Fibroblast of skin of left quadriceps (primary cell): Measurements from ENCODE around the gene COL26A1.
"Not testable (repeated sequence)": the region's sequence is repeated elsewhere in the genome, so short reads cannot be mapped to it uniquely, and the experiment has no call there.

Experiments used
- DNase-seq, 2 experiments: peaks; one replicate each; pipeline ENCODE4 v3.0.0-alpha.2; 2013; ENCODE audit warnings: low read depth in 2 of 2

COL26A1 gene

DNA sequence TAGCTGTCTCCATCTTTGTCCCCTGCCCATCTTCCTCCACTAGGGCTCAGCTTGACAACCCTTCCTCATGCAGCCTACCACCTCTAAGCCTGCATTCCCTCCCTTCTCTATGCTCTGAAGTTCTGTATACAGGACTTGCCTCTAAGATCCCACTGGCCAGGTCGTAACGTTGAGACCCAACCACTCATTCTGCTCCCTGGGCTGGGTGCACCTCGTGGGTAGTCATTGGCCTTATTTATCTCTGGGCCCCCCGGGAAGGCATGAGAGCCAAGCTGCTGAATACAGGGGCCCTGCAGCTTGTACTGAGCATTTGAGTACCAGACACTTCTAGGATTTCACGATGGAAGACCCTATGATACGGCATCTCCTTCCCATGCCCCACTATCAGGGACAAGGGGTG lies 235.3 kb downstream of the COL26A1 start:
- no peak for DNase-seq

DNA sequence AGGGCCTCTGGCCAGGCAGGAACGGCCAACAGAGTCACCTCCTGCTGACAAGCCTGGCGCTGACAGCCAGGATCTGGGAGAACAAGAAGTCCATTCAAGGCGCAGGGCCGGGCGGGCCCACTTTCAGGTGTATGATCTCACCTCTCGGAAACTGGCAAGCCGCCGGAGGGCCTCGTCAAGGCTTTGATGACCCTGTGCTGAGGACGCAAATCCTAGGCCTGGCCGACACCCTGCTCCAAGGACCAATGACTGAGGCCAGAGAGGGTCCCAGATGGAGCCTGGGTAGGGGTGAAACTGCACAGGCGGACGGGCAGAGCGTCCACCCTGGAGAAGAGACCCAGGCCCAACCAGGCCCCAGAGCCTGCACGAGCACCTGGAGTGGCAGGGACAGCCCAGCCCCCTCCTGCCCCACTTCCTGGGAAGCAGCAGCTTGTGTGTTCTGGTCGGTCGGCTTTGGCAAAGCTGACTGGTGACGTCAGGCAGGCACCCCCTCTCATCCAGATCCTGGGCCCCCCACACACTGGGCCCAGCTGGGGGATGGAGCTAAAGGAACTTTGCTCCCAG lies 235.8 kb downstream of the COL26A1 start:
- no peak for DNase-seq

- DNase-seq = no peak
These were observed 236.5 kb downstream of the COL26A1 start for GRCh38 chr7:101598986-101599771.

GRCh38 chr7:101599787-101600186 lies 237.1 kb downstream of the COL26A1 start:
- DNase-seq = no peak

DNA sequence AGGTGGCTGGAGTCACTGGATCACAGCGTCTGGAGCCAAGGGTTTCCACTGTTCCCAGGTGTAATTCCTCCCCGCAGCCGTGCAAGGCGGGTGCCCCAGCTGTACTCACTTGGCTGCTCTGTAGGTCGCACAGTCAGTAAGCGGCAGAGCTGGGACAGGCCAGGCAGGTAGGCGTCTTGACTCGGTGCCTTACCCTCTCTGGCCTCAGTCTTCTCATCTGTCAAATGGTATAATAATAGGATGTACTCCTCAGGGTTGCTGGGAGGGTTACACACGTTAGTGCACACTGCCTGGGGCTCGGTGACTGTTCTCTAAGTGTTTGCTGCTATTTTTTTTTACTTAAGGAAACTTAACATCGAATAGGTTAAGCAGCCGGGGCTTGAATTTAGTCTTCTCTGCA lies 239.4 kb downstream of the COL26A1 start:
- no peak for DNase-seq

GRCh38 chr7:101602484-101603241 lies 240.0 kb downstream of the COL26A1 start:
- DNase-seq = peak; percentile 27 to 34

DNA sequence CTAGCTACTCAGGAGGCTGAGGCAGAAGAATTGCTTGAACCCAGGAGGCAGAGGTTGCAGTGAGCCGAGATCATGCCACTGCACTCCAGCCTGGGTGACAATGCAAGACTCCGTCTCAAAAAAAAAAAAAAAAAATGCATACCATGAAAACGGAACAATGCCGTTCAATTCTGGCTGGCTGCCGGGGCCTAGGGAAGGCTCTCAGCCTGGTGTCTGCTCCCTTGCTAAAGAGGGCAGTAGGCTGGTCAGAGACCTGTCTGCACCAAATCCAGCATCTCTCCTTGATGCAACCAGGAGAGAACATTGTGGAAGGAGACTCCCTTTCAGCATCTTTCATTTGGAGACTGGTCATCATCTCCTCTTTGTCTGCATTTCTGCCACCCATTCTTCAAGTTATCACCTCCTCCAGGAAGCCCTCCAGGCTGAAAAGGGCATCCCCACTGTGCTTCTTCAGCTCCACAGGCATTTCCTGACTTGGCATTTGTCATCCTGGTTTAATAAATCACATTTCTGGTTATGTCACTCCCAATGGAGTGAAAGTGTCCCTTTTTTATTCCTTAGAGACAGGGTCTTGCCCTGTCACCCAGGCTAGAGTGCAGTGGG lies 241.8 kb downstream of the COL26A1 start:
- no peak for DNase-seq

GRCh38 chr7:101604934-101605332 lies 242.3 kb downstream of the COL26A1 start:
- not testable (repeated sequence) for DNase-seq

DNA sequence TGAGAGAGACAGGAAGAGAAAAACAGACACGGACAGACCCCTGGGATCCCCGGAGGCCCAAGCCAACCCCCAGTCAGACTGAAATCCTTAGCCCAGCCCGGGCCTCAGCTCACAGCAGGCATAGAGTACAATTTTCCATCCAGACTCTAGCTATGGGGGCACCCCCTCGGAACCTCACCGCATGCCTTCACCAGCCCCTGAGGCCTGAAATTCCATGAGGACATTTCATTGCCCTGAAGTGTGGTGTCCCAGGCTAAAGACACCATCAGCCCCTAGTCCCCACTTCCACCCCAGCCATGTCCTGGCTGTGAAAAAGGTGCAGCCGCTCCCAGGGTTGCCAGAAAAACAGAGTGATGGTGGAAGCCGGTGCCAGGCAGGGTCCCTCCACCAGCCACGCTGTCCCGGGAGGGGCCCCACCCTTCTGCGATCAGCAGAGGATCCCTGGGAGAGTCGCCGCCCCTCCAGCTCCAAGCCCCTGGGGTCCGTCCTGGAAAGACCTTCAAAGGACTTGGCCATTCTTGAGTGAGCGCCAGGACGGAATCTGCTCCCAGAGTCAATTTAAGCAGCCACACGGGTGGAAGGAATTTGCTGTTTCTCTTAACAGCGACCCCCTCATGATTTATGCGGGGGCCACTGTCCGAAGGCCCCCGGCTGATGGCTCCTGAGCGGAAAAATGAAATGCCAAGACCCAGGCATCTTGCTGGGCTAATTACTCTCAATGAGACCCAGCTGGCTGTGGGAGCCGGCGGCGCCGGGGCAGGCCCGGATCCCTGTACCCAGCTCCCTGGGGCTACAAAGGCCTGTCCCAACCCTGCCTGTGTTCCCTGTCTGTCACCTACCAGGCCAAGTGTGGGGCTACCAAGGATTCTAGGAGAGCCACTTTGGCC lies 243.2 kb downstream of the COL26A1 start:
- DNase-seq = no peak

DNA sequence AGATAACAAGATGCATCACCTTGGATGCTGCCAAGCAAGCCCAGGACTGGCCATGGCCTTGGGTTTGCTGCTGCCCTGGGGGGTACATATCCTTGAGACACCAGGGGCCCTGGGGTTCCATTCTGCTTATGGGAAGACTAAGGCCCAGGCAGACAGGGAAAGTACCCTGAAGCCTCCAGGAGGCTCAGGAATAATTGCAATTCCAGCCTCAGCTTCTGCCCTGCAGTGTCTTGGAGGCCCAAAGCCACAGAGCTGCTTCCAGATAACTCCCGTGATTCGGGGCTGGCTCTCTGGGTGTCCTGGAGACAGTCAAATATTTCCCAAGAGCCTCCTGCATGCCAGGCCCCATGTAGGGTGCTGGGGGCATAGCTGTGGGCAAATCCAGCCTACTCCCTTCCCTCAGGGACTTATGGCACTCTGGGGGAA lies 243.8 kb downstream of the COL26A1 start:
- DNase-seq = no peak
